WTC11 (cell line): ENCODE data around the gene RBX1. TPM values are rescaled to one million over a fixed set of nuclear protein-coding genes. Genes with fewer than 3 reads are reported as not detected.

ENCODE experiments used
- ATAC-seq: fragments of 200-7000 bp; cut with Tn5 transposase; 2 replicates; pipeline ENCODE4 v1.10.0; 2021; ENCODE audit warnings: mild to moderate bottlenecking, moderate library complexity
- CTCF ChIA-PET: fragments of 300-600 bp; sonication (Branson Sonifier 250); formaldehyde crosslinking; loops from one replicate; lab custom pipeline; 2021; ENCODE audit warnings: antibody characterized with exemption; lab: Charles Lee
- POLR2A ChIA-PET: fragments of 350-600 bp; sonication (Branson Sonifier 250); formaldehyde crosslinking; loops from one replicate; lab custom pipeline; 2021; ENCODE audit warnings: antibody characterized with exemption; lab: Charles Lee
- DNase-seq: peaks from one replicate; pipeline ENCODE4 v3.0.0; 2021; ENCODE audit warnings: low spot score
- H3K27ac Mint-ChIP-seq: 2 replicates; pipeline ENCODE4 v1.8.0; 2021; ENCODE audit warnings: mixed read lengths
- H3K27me3 Mint-ChIP-seq: 2 replicates; pipeline ENCODE4 v1.8.0; 2021; ENCODE audit warnings: low read depth, mild to moderate bottlenecking, moderate library complexity, mixed read lengths
- H3K36me3 Mint-ChIP-seq: 2 replicates; pipeline ENCODE4 v1.8.0; 2021; ENCODE audit warnings: mixed read lengths
- H3K4me1 Mint-ChIP-seq: 2 replicates; pipeline ENCODE4 v1.8.0; 2022; ENCODE audit warnings: mixed read lengths
- H3K4me3 Mint-ChIP-seq: 2 replicates; pipeline ENCODE4 v1.8.0; 2021; ENCODE audit warnings: mild to moderate bottlenecking, moderate library complexity, mixed read lengths
- H3K9me3 Mint-ChIP-seq: 2 replicates; pipeline ENCODE4 v1.8.0; 2021; ENCODE audit warnings: mixed read lengths
- CBFB ChIP-seq: sonication (generic); formaldehyde crosslinking; IDR thresholded peaks from 2 replicates; pipeline ENCODE4 v1.8.1; 2022; ENCODE audit warnings: mild to moderate bottlenecking, low read depth, missing genetic modification reagents
- CREB1 ChIP-seq: sonication (generic); formaldehyde crosslinking; IDR thresholded peaks from 2 replicates; pipeline ENCODE4 v1.8.0; 2023; ENCODE audit warnings: mild to moderate bottlenecking, missing genetic modification reagents
- ELF4 ChIP-seq: sonication (generic); formaldehyde crosslinking; IDR thresholded peaks from 2 replicates; pipeline ENCODE4 v1.8.1; 2022; ENCODE audit warnings: low read depth, mild to moderate bottlenecking, moderate library complexity, missing genetic modification reagents
- EMX1 ChIP-seq: fragments of 250-450 bp; sonication (Bioruptor Pico); IDR thresholded peaks from 2 replicates; pipeline ENCODE4 v1.8.0; 2021; ENCODE audit warnings: mild to moderate bottlenecking
- FOXP1 ChIP-seq: sonication (generic); formaldehyde crosslinking; IDR thresholded peaks from 2 replicates; pipeline ENCODE4 v1.8.0; 2022; ENCODE audit warnings: missing genetic modification reagents, mild to moderate bottlenecking, moderate library complexity, borderline replicate concordance
- GTF2I ChIP-seq: fragments of 250-450 bp; sonication (Bioruptor Pico); conservative IDR thresholded peaks from 2 replicates; pipeline ENCODE4 v1.4.0; 2021; ENCODE audit warnings: mild to moderate bottlenecking
- MYBL2 ChIP-seq: sonication (generic); formaldehyde crosslinking; IDR thresholded peaks from 2 replicates; pipeline ENCODE4 v1.8.1; 2023; ENCODE audit warnings: mild to moderate bottlenecking, moderate library complexity, missing genetic modification reagents
- OVOL2 ChIP-seq: fragments of 250-450 bp; sonication (Bioruptor Pico); IDR thresholded peaks from 2 replicates; pipeline ENCODE4 v1.9.0; 2021; ENCODE audit warnings: mild to moderate bottlenecking, borderline replicate concordance
- SMAD3 ChIP-seq: sonication (generic); formaldehyde crosslinking; IDR thresholded peaks from 2 replicates; pipeline ENCODE4 v1.8.0; 2022; ENCODE audit warnings: missing genetic modification reagents, mild to moderate bottlenecking, borderline replicate concordance
- ZNF138 ChIP-seq: sonication (generic); formaldehyde crosslinking; conservative IDR thresholded peaks from 2 replicates; pipeline ENCODE4 v1.8.1; 2022; ENCODE audit warnings: mild to moderate bottlenecking, moderate library complexity, missing genetic modification reagents
- ZNF416 ChIP-seq: fragments of 250-450 bp; sonication (Bioruptor Pico); IDR thresholded peaks from 2 replicates; pipeline ENCODE4 v1.9.0; 2021; ENCODE audit warnings: mild to moderate bottlenecking, inconsistent platforms
- ZNF423 ChIP-seq: fragments of 250-450 bp; sonication (Bioruptor Pico); IDR thresholded peaks from 2 replicates; pipeline ENCODE4 v2.1.2; 2022; ENCODE audit warnings: mild to moderate bottlenecking, moderate library complexity
- total RNA-seq: library from RNA; stranded (reverse); gene quantifications from 3 replicates; pipeline ENCODE4 v1.2.3, GENCODE V29; 2021
- TF ChIP-seq, protein P1 (sequence below): sonication (generic); formaldehyde crosslinking; IDR thresholded peaks from 2 replicates; pipeline ENCODE4 v1.8.1; 2022; ENCODE audit warnings: low read depth, mild to moderate bottlenecking, moderate library complexity, missing genetic modification reagents, borderline replicate concordance
- TF ChIP-seq, protein P2 (sequence below): fragments of 250-450 bp; sonication (Bioruptor Pico); IDR thresholded peaks from 2 replicates; pipeline ENCODE4 v1.9.0; 2021; ENCODE audit warnings: moderate library complexity, mild to moderate bottlenecking, inconsistent platforms, borderline replicate concordance
- TF ChIP-seq, protein P3 (sequence below): sonication (generic); formaldehyde crosslinking; IDR thresholded peaks from 2 replicates; pipeline ENCODE4 v1.8.1; 2023; ENCODE audit warnings: mild to moderate bottlenecking, missing genetic modification reagents
- TF ChIP-seq, protein P4 (sequence below): fragments of 250-450 bp; sonication (Bioruptor Pico); IDR thresholded peaks from 2 replicates; pipeline ENCODE4 v1.8.0; 2021; ENCODE audit warnings: mild to moderate bottlenecking
- TF ChIP-seq, protein P5 (sequence below): sonication (generic); formaldehyde crosslinking; IDR thresholded peaks from 2 replicates; pipeline ENCODE4 v1.8.0; 2023; ENCODE audit warnings: missing genetic modification reagents, mild to moderate bottlenecking, borderline replicate concordance
- TF ChIP-seq, protein P6 (sequence below): sonication (generic); formaldehyde crosslinking; IDR thresholded peaks from 2 replicates; pipeline ENCODE4 v1.8.1; 2022; ENCODE audit warnings: missing genetic modification reagents, borderline replicate concordance

Gene RBX1
- total RNA-seq, 1 experiment from 2014 or later: 70.8 TPM

DNA sequence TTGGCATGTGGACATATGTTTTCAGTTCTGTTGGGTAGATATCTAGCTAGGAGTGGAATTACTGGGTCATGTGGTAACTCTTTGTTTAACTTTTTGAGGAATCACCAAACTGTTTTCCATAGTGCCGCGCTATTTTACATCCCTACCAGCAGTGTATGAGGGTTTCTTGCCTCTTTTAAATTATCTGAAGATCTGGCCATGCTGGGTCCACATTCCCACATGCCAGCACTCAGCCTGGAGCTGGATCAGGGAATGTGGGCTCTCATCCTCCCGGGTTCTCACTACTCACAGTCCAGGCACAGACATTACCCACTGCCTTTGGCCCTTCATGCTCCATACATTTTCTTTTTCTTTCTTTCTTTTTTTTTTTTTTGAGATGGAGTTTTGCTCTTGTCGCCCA, 44.6 kb downstream of the RBX1 start:
- peaks cover 6% of the 10 kb centered on the region for H3K9me3 Mint-ChIP-seq
- no peaks in the 10 kb centered on the region for H3K27me3 Mint-ChIP-seq
- CTCF ChIA-PET: no interaction called here
- ATAC-seq (no peak), DNase-seq (no peak)
- no peak for TF ChIP-seq SMAD3
- no peak overlapping the region for H3K4me3 Mint-ChIP-seq
- POLR2A ChIA-PET: interaction anchor here (0.9 kb wide), 1 partner anchor 26 kb away, joined by 3 read pairs; no protein-coding TSS in a partner anchor
- H3K36me3 Mint-ChIP-seq: no peaks in the 10 kb centered on the region
- no peak overlapping the region for H3K27ac Mint-ChIP-seq
- no peaks in the 10 kb centered on the region for H3K4me1 Mint-ChIP-seq

DNA sequence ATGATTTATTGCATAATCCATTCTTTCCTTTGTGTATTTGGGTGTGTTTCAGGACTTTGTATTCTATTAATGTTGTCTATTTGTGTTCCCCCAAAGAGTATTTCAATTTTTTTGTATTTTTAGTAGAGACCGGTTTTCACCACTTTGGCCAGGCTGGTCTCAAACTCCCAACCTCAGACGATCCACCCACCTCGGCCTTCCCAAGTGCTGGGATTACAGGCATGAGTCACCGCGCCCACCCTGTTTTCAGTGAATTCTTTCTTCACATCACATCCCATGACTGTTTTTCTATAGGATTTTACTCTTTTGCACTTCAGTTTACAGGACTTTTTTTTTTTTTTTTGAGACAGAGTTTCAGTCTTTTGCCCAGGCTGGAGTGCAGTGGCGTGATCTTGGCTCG, 46.3 kb downstream of the RBX1 start:
- Mint-ChIP-seq H3K27ac (no peak overlapping the region), H3K36me3 (no peaks in the 10 kb centered on the region), H3K27me3 (no peaks in the 10 kb centered on the region), H3K9me3 (peaks cover 6% of the 10 kb centered on the region), H3K4me3 (no peak overlapping the region), H3K4me1 (peaks cover 5% of the 10 kb centered on the region)
- DNase-seq (no peak), ATAC-seq (no peak)
- CTCF ChIA-PET: interaction anchor here (1.1 kb wide), 1 partner anchor 75 kb away, joined by 4 read pairs; no protein-coding TSS in a partner anchor
- TF ChIP-seq CBFB (CRISPR knock-in tag) (no peak), SMAD3 (no peak), GTF2I (no peak), FOXP1 (CRISPR knock-in tag) (no peak), EMX1 (CRISPR knock-in tag) (no peak), ELF4 (no peak)
- TF ChIP-seq, protein P1, sequence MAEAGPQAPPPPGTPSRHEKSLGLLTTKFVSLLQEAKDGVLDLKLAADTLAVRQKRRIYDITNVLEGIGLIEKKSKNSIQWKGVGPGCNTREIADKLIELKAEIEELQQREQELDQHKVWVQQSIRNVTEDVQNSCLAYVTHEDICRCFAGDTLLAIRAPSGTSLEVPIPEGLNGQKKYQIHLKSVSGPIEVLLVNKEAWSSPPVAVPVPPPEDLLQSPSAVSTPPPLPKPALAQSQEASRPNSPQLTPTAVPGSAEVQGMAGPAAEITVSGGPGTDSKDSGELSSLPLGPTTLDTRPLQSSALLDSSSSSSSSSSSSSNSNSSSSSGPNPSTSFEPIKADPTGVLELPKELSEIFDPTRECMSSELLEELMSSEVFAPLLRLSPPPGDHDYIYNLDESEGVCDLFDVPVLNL: no peak
- TF ChIP-seq, protein P2, sequence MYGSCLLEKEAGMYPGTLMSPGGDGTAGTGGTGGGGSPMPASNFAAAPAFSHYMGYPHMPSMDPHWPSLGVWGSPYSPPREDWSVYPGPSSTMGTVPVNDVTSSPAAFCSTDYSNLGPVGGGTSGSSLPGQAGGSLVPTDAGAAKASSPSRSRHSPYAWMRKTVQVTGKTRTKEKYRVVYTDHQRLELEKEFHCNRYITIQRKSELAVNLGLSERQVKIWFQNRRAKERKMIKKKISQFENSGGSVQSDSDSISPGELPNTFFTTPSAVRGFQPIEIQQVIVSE (CRISPR knock-in tag): no peak
- TF ChIP-seq, protein P3, sequence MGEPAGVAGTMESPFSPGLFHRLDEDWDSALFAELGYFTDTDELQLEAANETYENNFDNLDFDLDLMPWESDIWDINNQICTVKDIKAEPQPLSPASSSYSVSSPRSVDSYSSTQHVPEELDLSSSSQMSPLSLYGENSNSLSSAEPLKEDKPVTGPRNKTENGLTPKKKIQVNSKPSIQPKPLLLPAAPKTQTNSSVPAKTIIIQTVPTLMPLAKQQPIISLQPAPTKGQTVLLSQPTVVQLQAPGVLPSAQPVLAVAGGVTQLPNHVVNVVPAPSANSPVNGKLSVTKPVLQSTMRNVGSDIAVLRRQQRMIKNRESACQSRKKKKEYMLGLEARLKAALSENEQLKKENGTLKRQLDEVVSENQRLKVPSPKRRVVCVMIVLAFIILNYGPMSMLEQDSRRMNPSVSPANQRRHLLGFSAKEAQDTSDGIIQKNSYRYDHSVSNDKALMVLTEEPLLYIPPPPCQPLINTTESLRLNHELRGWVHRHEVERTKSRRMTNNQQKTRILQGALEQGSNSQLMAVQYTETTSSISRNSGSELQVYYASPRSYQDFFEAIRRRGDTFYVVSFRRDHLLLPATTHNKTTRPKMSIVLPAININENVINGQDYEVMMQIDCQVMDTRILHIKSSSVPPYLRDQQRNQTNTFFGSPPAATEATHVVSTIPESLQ: no peak
- TF ChIP-seq, protein P4, sequence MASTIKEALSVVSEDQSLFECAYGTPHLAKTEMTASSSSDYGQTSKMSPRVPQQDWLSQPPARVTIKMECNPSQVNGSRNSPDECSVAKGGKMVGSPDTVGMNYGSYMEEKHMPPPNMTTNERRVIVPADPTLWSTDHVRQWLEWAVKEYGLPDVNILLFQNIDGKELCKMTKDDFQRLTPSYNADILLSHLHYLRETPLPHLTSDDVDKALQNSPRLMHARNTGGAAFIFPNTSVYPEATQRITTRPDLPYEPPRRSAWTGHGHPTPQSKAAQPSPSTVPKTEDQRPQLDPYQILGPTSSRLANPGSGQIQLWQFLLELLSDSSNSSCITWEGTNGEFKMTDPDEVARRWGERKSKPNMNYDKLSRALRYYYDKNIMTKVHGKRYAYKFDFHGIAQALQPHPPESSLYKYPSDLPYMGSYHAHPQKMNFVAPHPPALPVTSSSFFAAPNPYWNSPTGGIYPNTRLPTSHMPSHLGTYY (CRISPR knock-in tag): no peak
- TF ChIP-seq, protein P5, sequence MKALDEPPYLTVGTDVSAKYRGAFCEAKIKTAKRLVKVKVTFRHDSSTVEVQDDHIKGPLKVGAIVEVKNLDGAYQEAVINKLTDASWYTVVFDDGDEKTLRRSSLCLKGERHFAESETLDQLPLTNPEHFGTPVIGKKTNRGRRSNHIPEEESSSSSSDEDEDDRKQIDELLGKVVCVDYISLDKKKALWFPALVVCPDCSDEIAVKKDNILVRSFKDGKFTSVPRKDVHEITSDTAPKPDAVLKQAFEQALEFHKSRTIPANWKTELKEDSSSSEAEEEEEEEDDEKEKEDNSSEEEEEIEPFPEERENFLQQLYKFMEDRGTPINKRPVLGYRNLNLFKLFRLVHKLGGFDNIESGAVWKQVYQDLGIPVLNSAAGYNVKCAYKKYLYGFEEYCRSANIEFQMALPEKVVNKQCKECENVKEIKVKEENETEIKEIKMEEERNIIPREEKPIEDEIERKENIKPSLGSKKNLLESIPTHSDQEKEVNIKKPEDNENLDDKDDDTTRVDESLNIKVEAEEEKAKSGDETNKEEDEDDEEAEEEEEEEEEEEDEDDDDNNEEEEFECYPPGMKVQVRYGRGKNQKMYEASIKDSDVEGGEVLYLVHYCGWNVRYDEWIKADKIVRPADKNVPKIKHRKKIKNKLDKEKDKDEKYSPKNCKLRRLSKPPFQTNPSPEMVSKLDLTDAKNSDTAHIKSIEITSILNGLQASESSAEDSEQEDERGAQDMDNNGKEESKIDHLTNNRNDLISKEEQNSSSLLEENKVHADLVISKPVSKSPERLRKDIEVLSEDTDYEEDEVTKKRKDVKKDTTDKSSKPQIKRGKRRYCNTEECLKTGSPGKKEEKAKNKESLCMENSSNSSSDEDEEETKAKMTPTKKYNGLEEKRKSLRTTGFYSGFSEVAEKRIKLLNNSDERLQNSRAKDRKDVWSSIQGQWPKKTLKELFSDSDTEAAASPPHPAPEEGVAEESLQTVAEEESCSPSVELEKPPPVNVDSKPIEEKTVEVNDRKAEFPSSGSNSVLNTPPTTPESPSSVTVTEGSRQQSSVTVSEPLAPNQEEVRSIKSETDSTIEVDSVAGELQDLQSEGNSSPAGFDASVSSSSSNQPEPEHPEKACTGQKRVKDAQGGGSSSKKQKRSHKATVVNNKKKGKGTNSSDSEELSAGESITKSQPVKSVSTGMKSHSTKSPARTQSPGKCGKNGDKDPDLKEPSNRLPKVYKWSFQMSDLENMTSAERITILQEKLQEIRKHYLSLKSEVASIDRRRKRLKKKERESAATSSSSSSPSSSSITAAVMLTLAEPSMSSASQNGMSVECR (CRISPR knock-in tag): no peak
- POLR2A ChIA-PET: no interaction called here

DNA sequence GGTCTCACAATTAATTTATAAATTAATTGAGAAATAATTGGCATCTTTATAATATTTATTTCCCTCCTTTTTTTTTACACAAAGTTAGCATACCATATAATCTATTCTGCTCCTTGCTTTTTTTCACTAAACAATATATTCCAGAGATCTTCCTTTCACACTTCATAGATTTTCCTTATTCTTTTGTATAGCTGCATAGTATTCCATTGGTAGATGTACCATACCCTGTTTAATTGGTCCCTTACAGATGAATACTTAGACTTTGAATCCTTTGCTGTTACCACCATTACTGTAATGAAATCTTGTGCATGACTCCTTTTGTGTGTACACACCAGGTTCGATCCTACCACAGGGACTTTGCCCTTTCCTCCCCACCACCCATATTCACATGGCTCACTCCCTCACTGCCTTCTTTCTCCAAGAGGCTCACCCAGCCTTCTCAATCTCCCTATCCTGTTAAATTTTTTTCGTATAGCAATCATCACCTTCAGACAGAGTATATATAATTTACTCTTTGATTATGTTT, 48.9 kb downstream of the RBX1 start:
- no peaks in the 10 kb centered on the region for H3K27me3 Mint-ChIP-seq
- ATAC-seq (no peak), DNase-seq (no peak)
- peaks cover 6% of the 10 kb centered on the region for H3K9me3 Mint-ChIP-seq
- H3K4me3 Mint-ChIP-seq: no peak overlapping the region
- no peaks in the 10 kb centered on the region for H3K36me3 Mint-ChIP-seq
- ChIA-PET CTCF (no interaction called here), POLR2A (no interaction called here)
- H3K27ac Mint-ChIP-seq: no peak overlapping the region
- peaks cover 5% of the 10 kb centered on the region for H3K4me1 Mint-ChIP-seq
- TF ChIP-seq CREB1 (CRISPR knock-in tag): no peak
- TF ChIP-seq SMAD3: no peak
- TF ChIP-seq, protein P6, sequence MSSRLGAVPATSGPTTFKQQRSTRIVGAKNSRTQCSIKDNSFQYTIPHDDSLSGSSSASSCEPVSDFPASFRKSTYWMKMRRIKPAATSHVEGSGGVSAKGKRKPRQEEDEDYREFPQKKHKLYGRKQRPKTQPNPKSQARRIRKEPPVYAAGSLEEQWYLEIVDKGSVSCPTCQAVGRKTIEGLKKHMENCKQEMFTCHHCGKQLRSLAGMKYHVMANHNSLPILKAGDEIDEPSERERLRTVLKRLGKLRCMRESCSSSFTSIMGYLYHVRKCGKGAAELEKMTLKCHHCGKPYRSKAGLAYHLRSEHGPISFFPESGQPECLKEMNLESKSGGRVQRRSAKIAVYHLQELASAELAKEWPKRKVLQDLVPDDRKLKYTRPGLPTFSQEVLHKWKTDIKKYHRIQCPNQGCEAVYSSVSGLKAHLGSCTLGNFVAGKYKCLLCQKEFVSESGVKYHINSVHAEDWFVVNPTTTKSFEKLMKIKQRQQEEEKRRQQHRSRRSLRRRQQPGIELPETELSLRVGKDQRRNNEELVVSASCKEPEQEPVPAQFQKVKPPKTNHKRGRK (CRISPR knock-in tag): no peak
- TF ChIP-seq OVOL2 (CRISPR knock-in tag): no peak
- TF ChIP-seq ZNF423 (CRISPR knock-in tag): no peak
- no peak for TF ChIP-seq ZNF138 (CRISPR knock-in tag)
- TF ChIP-seq EMX1 (CRISPR knock-in tag): no peak
- TF ChIP-seq MYBL2 (CRISPR knock-in tag): no peak
- no peak for TF ChIP-seq ZNF416 (CRISPR knock-in tag)
